EH (cell line): ENCODE data around the gene SLC66A3.

Experiments used
- DNase-seq: peaks from one replicate; pipeline ENCODE4 v3.0.0-alpha.2; 2015; ENCODE audit warnings: low read depth

SLC66A3 gene

GRCh38 chr2:11155381-11156035 lies at the start of gene SLC66A3:
Gene SLC66A3 (plus strand): TSS chr2:11155467. CDS start chr2:11155547, 80 bp downstream.
- DNase-seq: peak; percentile 90

- no peak for DNase-seq
These were observed 46.3 kb upstream of the SLC66A3 start for GRCh38 chr2:11109002-11109401.

- DNase-seq: no peak
These were observed 42.3 kb upstream of the SLC66A3 start for GRCh38 chr2:11112870-11113428.

- no peak for DNase-seq
These were observed 37.5 kb upstream of the SLC66A3 start for GRCh38 chr2:11117776-11118175.

GRCh38 chr2:11118761-11119160 lies 36.5 kb upstream of the SLC66A3 start:
- DNase-seq: no peak

GRCh38 chr2:11121099-11121822 lies 34.0 kb upstream of the SLC66A3 start:
- DNase-seq: peak; percentile 64

- DNase-seq: no peak
These were observed 33.5 kb upstream of the SLC66A3 start for GRCh38 chr2:11121823-11122155.

- peak; percentile 43 for DNase-seq
These were observed 32.9 kb upstream of the SLC66A3 start for GRCh38 chr2:11122380-11122779.

GRCh38 chr2:11123001-11123809 lies 32.1 kb upstream of the SLC66A3 start:
- no peak for DNase-seq

GRCh38 chr2:11123856-11124759 lies 31.2 kb upstream of the SLC66A3 start:
- DNase-seq: peak; percentile 54

GRCh38 chr2:11124760-11125068 lies 30.6 kb upstream of the SLC66A3 start:
- no peak for DNase-seq

- DNase-seq: no peak
These were observed 27.5 kb upstream of the SLC66A3 start for GRCh38 chr2:11127761-11128160.

- DNase-seq: peak; percentile 82
These were observed 26.9 kb upstream of the SLC66A3 start for GRCh38 chr2:11128243-11128951.

- DNase-seq: no peak
These were observed 25.4 kb upstream of the SLC66A3 start for GRCh38 chr2:11129598-11130449.

- no peak for DNase-seq
These were observed 23.9 kb upstream of the SLC66A3 start for GRCh38 chr2:11131166-11131920.

GRCh38 chr2:11132036-11132671 lies 23.1 kb upstream of the SLC66A3 start:
- DNase-seq: no peak

GRCh38 chr2:11133238-11133935 lies 21.9 kb upstream of the SLC66A3 start:
- DNase-seq: peak; percentile 15

- no peak for DNase-seq
These were observed 21.3 kb upstream of the SLC66A3 start for GRCh38 chr2:11133936-11134320.
